ENCODE measurements around the gene SUCO. TPM values are rescaled to one million over a fixed set of nuclear protein-coding genes. Genes with fewer than 3 reads are reported as not detected.

Gene SUCO
- total RNA-seq, 1 experiment from 2014 or later: 37.7 TPM

GRCh38 chr1:172629638-172630037, 96.7 kb downstream of the SUCO start:
- Histone ChIP-seq H3K27me3 (ENCODE audit: insufficient read depth, low read length) (no peaks in the 10 kb centered on the region), H3K4me2 (ENCODE audit: insufficient read depth, insufficient read length, low read length) (no peak overlapping the region), H3K18ac (ENCODE audit: insufficient read length, low read depth, low read length) (no peak overlapping the region), H3K79me2 (ENCODE audit: insufficient read depth, low read length) (no peaks in the 10 kb centered on the region), H2BK120ac (ENCODE audit: low read depth, low read length, poor library complexity, severe bottlenecking) (no peak overlapping the region), H2AFZ (ENCODE audit: low read length) (no peak overlapping the region), H2AK5ac (ENCODE audit: insufficient read length, low read length) (no peak overlapping the region), H3K4ac (ENCODE audit: low read depth, low read length) (no peak overlapping the region), H4K8ac (replicated peaks; ENCODE audit: insufficient read length, low read depth, low read length) (no peak overlapping the region), H3K56ac (ENCODE audit: insufficient read length, low read depth, low read length) (no peak overlapping the region), H3K4me1 (ENCODE audit: insufficient read depth, low read length) (no peaks in the 10 kb centered on the region), H2BK12ac (ENCODE audit: insufficient read length, low read depth, low read length) (no peak overlapping the region), H3K9me3 (ENCODE audit: control insufficient read depth, low read depth, low read length) (no peaks in the 10 kb centered on the region), H3K79me1 (ENCODE audit: insufficient read depth, low read depth, low read length, poor library complexity, severe bottlenecking) (no peaks in the 10 kb centered on the region), H4K91ac (ENCODE audit: insufficient read length, low read depth, low read length) (no peak overlapping the region), H2BK5ac (ENCODE audit: insufficient read length, low read length) (no peak overlapping the region), H2BK20ac (ENCODE audit: low read depth, low read length, poor library complexity, severe bottlenecking) (no peak overlapping the region), H3K23ac (ENCODE audit: insufficient read length, low read depth, low read length) (no peak overlapping the region), H2BK15ac (ENCODE audit: low read depth, low read length) (no peak overlapping the region), H3T11ph (ENCODE audit: low read length) (no peak overlapping the region), H3K27ac (ENCODE audit: insufficient read length, low read depth, low read length) (no peak overlapping the region), H4K5ac (ENCODE audit: insufficient read length, low read depth, low read length) (no peak overlapping the region), H3K23me2 (ENCODE audit: insufficient read length, low read depth, low read length, poor library complexity, severe bottlenecking) (no peaks in the 10 kb centered on the region), H3K14ac (ENCODE audit: insufficient read depth, low read length) (no peak overlapping the region), H4K20me1 (ENCODE audit: control insufficient read depth, insufficient read depth, insufficient read length) (no peaks in the 10 kb centered on the region), H3K9ac (ENCODE audit: extremely low read depth, insufficient read length, low read length) (no peak overlapping the region)
- no peak overlapping the region for H3K4me3 Mint-ChIP-seq
- DNase-seq: no peak
- H3K27me3 Mint-ChIP-seq (ENCODE audit: low read depth): no peaks in the 10 kb centered on the region; the same call in 1 of the 2 replicates
- peaks cover 6 to 11% of the 10 kb centered on the region in 2 experiments; a peak in 2 of 4 replicates for H3K4me1 Mint-ChIP-seq
- WGBS (ENCODE audit: extremely low coverage, insufficient read length, low lambda C conversion rate): no CpG with 5 or more reads among the region's 2 CpGs
- no peak for TF ChIP-seq CTCF (conservative IDR thresholded peaks at IDR 0.05)
- no peak overlapping the region for H3K27ac Mint-ChIP-seq
- H3K36me3 Mint-ChIP-seq (ENCODE audit: insufficient read depth in 1 of 3, low read depth in 3 of 3): peaks cover 2 to 12% (median 7%) of the 10 kb centered on the region in 3 experiments
- H3K9me3 Mint-ChIP-seq: peaks cover 16 to 25% of the 10 kb centered on the region in 2 experiments

Data from H9 (cell line).